Heart left ventricle (tissue), 16 donors: ENCODE results near the gene PRM2. TPM values are rescaled to one million over a fixed set of nuclear protein-coding genes. Genes with fewer than 3 reads are reported as not detected.

Source experiments
- ATAC-seq, 4 donors: fragments of 200-7000 bp; cut with Tn5 transposase; one replicate each; pipeline ENCODE4 v1.9.1; 2020 to 2022; ENCODE audit warnings: moderate library complexity in 4 of 4, mild to moderate bottlenecking in 3 of 4, moderate number of reproducible peaks in 1 of 4
- DNase-seq, 5 donors: peaks; one replicate each; pipeline ENCODE4 v3.0.0-alpha.2; 2020
- H3K27ac ChIP-seq, 12 donors: fragments of 200-600 bp; sonication (generic) in 4 of 12; one replicate each; pipeline versions ENCODE4 v1.5.0 to v1.8.0; 2016 to 2022; ENCODE audit warnings: mild to moderate bottlenecking in 2 of 12
- H3K27me3 ChIP-seq, 9 donors: fragments of 200-600 bp; sonication (generic) in 2 of 9; one replicate each; pipeline versions ENCODE4 v1.5.1 to v1.8.0; 2016 to 2022; ENCODE audit warnings: mild to moderate bottlenecking in 3 of 9
- H3K36me3 ChIP-seq, 9 donors: fragments of 200-600 bp; sonication (generic) in 2 of 9; one replicate each; pipeline versions ENCODE4 v1.5.0 to v1.8.0; 2018 to 2022; ENCODE audit warnings: mild to moderate bottlenecking in 2 of 9
- H3K4me1 ChIP-seq, 12 donors: fragments of 200-600 bp; sonication (generic) in 4 of 12; one replicate each; pipeline versions ENCODE4 v1.5.0 to v1.8.0; 2016 to 2022; ENCODE audit warnings: mild to moderate bottlenecking in 3 of 12
- H3K4me3 ChIP-seq, 12 donors: fragments of 200-600 bp; sonication (generic) in 4 of 12; one replicate each; pipeline versions ENCODE4 v1.5.0 to v1.8.0; 2017 to 2022; ENCODE audit warnings: mild to moderate bottlenecking in 9 of 12, moderate library complexity in 4 of 12
- H3K9me3 ChIP-seq, 12 donors: fragments of 200-600 bp; sonication (generic) in 4 of 12; one replicate each; pipeline versions ENCODE4 v1.5.0 to v1.8.0; 2016 to 2022; ENCODE audit warnings: mild to moderate bottlenecking in 1 of 12
- CTCF ChIP-seq, 12 donors: fragments of 200-600 bp; sonication (generic) in 4 of 12; IDR thresholded peaks; one replicate each; pipeline versions ENCODE4 v1.5.0 to v1.8.0; 2018 to 2022; ENCODE audit warnings: antibody characterized with exemption in 12 of 12, mild to moderate bottlenecking in 5 of 12
- POLR2A ChIP-seq, 2 donors: fragments of 450-650 bp; IDR thresholded peaks; one replicate each; pipeline ENCODE4 v1.6.1; 2017; ENCODE audit warnings: antibody characterized with exemption in 2 of 2, mild to moderate bottlenecking in 2 of 2, moderate library complexity in 2 of 2
- WGBS, 4 donors: extraction: QIAGEN DNeasy Blood & Tissue Kit in 2 of 4; methylation state at CpG; one replicate each; pipeline versions ENCODE4 v1.1.5 to v1.1.7; 2013 to 2018; 5-methylcytosine and 5-hydroxymethylcytosine counted together
- intact Hi-C, 10 donors: fragments of 100-400 bp; cut with DNase I; formaldehyde crosslinking; loops; one replicate each; pipeline versions ENCODE4 v1.11.1 to v1.14.2; 2022
- polyA plus RNA-seq, 2 donors: library from polyadenylated mRNA; stranded (reverse); fragments of 200-250 nt; gene quantifications; one replicate each; pipeline ENCODE4 v1.2.3, GENCODE V29; 2013
- total RNA-seq, 9 donors: library from RNA; depleted of rRNA in 2 of 9; stranded (reverse); fragments of >200 nt in 2 of 9; fragmentation: NEBNext Ultra II Directional in 3 of 9; extraction: Animal tissue kit (Norgen Biotek cat#: 25700) in 3 of 9; gene quantifications; one replicate each; pipeline versions ENCODE4 v1.1.0 to v1.2.4, GENCODE V29; 2016 to 2023
- donor health status: ischemic (EF 13 %, LVEDD 7.1; RV severe dilation, severe dysfunction).
- donor health status: healthy with polysubstance abuse.
- donor health status: DM: no; HTN: yes; CAD: no.
- donor health status: DM: no; HTN: no; CAD: no.
- donor health status: ischemic (EF 25% LVEDD 6.9; RV normal size, moderate dysfunction).
- donor health status: ischemic (EF 25% LVEDD 5.7; RV mildly dilated, moderate dysfunction).
- donor health status: healthy.
- donor health status: DM: yes; HTN: yes; CAD: no.
- donor health status: ischemic (EF 35%, LVEDD 5.7; RV mildly dilated, moderate dysfunction).
- donor health status: nonischemic (EF 11% LVEDD 7.7; RV severe dilation, severe dysfunction).
- donor health status: DM: yes; HTN: yes; CAD: no.
- donor health status: PGD.
- donor health status: ischemic (EF 29% LVEDD 5.4; RV normal size, mild dysfunction).
- donor health status: nonischemic (EF 23%, LVEDD 6.1; RV moderate dilation, normal function).

The PRM2 gene
- total and polyA plus RNA-seq, 11 donors, result not detected

DNA sequence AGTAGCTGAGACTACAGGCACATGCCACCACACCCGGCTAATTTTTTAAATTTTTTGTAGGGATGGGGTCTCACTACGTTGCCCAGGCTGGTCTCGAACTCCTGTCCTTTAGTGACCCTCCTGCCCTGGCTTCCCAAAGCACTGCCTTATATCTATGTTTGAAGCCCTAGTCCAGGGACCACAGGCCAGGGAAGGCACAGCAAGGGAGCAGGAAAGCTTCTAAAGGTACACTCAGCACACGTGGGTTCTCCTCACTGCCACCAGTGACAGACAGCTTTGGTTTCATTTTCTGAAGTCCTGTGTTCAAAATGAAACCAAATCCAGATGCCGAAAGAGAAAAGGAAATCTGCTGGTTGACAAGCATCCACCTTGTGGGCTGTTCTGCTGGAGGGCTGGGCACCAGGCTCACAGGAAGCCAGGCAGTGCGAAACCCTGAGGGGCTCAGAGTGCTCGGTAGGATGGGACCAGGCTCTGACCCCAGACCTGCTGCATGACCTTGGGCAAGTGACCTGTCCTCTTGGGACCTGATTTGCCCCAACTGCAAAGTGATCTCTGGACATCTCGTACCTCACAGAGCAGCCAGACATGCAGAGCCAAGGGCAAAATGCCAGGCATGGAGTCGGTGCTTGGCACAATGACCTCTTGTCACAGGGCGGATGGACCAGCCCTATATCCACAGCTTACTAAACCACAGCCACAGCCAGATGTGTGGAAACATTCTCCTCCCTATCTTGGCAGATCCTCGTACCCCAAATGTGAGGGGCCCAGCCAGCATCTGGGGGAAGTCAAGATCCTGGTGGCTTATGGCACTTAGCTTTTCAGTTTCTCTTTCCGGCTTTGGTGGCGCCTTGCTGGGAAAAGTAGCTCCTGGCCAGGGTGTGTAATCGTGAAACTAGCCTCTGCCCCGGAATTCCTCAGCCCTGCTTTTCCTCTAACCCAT is 17.5 kb downstream of the PRM2 start:
- ATAC-seq, result peak in 2 of 4 donors; percentile 16 to 23
- peaks cover 0 to 14% (median 0%) of the 10 kb centered on the region in 9 donors for H3K36me3 ChIP-seq
- H3K4me3 ChIP-seq, result peak overlapping the region in 7 of 12 donors; percentile 0 to 37 (median 26)
- WGBS, 4 donors, result 32 to 40% (median 36%) methylated on average over 12 to 15 of the region's 15 CpGs
- TF ChIP-seq POLR2A (IDR thresholded peaks at IDR 0.05), result no peak
- no peak for TF ChIP-seq CTCF (IDR thresholded peaks at IDR 0.05)
- H3K27me3 ChIP-seq, result no peaks in the 10 kb centered on the region
- H3K9me3 ChIP-seq, result no peaks in the 10 kb centered on the region
- intact Hi-C loops, result loop anchor here in 8 of 10 donors (2.0 to 10.0 kb wide), 14 partner anchors 37 to 514 kb away; partner anchors contain the start of gene NUBP1 (in 1 of the 8)
- H3K4me1 ChIP-seq, result peaks cover 0 to 43% (median 35%) of the 10 kb centered on the region in 12 donors
- H3K27ac ChIP-seq, result peak overlapping the region in 9 of 12 donors; percentile 8 to 69 (median 53)
- DNase-seq, result peak; percentile 52 to 84 (median 66)

GRCh38 chr16:11257131-11257938 is 18.9 kb downstream of the PRM2 start:
- TF ChIP-seq CTCF (IDR thresholded peaks at IDR 0.05), result peak; percentile 58 to 83 (median 72)
- TF ChIP-seq POLR2A (IDR thresholded peaks at IDR 0.05), result no peak
- Histone ChIP-seq H3K4me3 (peak overlapping the region; percentile 63 to 94 (median 82)), H3K27me3 (no peaks in the 10 kb centered on the region), H3K36me3 (peaks cover 0 to 26% (median 0%) of the 10 kb centered on the region in 9 donors), H3K4me1 (peaks cover 0 to 58% (median 36%) of the 10 kb centered on the region in 12 donors), H3K27ac (peak overlapping the region; percentile 90 to 100 (median 98)), H3K9me3 (no peaks in the 10 kb centered on the region)
- ATAC-seq (peak; percentile 56 to 80 (median 68)), DNase-seq (peak; percentile 77 to 83 (median 81))
- intact Hi-C loops, result loop anchor here (1.0 to 10.0 kb wide), 18 partner anchors 33 to 513 kb away; partner anchors contain the start of gene NUBP1 (in 1 of the 10)
- 25 to 34% (median 26%) methylated on average over 15 to 21 of the region's 21 CpGs for WGBS, 4 donors

- TF ChIP-seq POLR2A (IDR thresholded peaks at IDR 0.05) (no peak), CTCF (IDR thresholded peaks at IDR 0.05) (no peak)
- H3K4me1 ChIP-seq, result peaks cover 0 to 59% (median 36%) of the 10 kb centered on the region in 12 donors
Observed at GRCh38 chr16:11256661-11257130, 19.6 kb downstream of the PRM2 start.

More at GRCh38 chr16:11256661-11257130, 19.6 kb downstream of the PRM2 start:
- peak; percentile 73 to 87 (median 78) for DNase-seq
- intact Hi-C loops, result loop anchor here (1.0 to 10.0 kb wide), 19 partner anchors 32 to 512 kb away; partner anchors contain the start of gene NUBP1 (in 1 of the 10)
- Histone ChIP-seq H3K4me3 (peak overlapping the region; percentile 63 to 94 (median 82)), H3K9me3 (no peaks in the 10 kb centered on the region), H3K36me3 (peaks cover 0 to 27% (median 0%) of the 10 kb centered on the region in 9 donors), H3K27ac (peak overlapping the region; percentile 90 to 100 (median 98)), H3K27me3 (no peaks in the 10 kb centered on the region)
- 0 to 1% (median 1%) methylated on average over 12 to 32 of the region's 32 CpGs for WGBS, 4 donors
- peak; percentile 29 to 64 (median 46) for ATAC-seq
